HepG2 (cell line): Measurements from ENCODE around the gene ZBTB22. TPM values are rescaled to one million over a fixed set of nuclear protein-coding genes. Genes with fewer than 3 reads are reported as not detected.
A peak's percentile ranks its signal among the peaks of the same experiment; 100 is the strongest.

Source experiments
- AHDC1 ChIP-seq: sonication (generic); formaldehyde crosslinking; IDR thresholded peaks from 2 replicates; pipeline ENCODE4 v1.5.1; 2020; ENCODE audit warnings: mild to moderate bottlenecking, missing genetic modification reagents, borderline replicate concordance
- CBFB ChIP-seq: sonication (generic); formaldehyde crosslinking; IDR thresholded peaks from 2 replicates; pipeline ENCODE4 v1.4.0; 2020; ENCODE audit warnings: missing genetic modification reagents
- CEBPB ChIP-seq: IDR thresholded peaks from 2 replicates; pipeline ENCODE4 v1.6.1; 2011; ENCODE audit warnings: low read depth, low read length, improper control_type of control experiment, borderline replicate concordance
- CENPBD1 ChIP-seq: sonication (generic); formaldehyde crosslinking; IDR thresholded peaks from 2 replicates; pipeline ENCODE4 v1.8.0; 2022; ENCODE audit warnings: missing genetic modification reagents, low read depth, mild to moderate bottlenecking, borderline replicate concordance
- DBP ChIP-seq: sonication (generic); formaldehyde crosslinking; IDR thresholded peaks from 2 replicates; pipeline ENCODE4 v1.4.0; 2020; ENCODE audit warnings: missing genetic modification reagents; ENCODE audit errors: not compliant biosample characterization
- EED ChIP-seq: sonication (generic); formaldehyde crosslinking; IDR thresholded peaks from 2 replicates; pipeline ENCODE4 v1.5.0; 2020; ENCODE audit warnings: mild to moderate bottlenecking, missing genetic modification reagents
- KDM4B ChIP-seq: sonication (generic); formaldehyde crosslinking; IDR thresholded peaks from 2 replicates; pipeline ENCODE4 v1.4.0; 2020; ENCODE audit warnings: missing genetic modification reagents
- MAZ ChIP-seq, 2 experiments: sonication (generic) in 1 of 2; formaldehyde crosslinking in 1 of 2; IDR thresholded peaks; 2 replicates each; pipeline versions ENCODE4 v1.5.0 to v1.6.1; 2012 to 2020; ENCODE audit warnings: low read depth in 2 of 2, mild to moderate bottlenecking in 2 of 2, borderline replicate concordance in 1 of 2, improper control_type of control experiment in 1 of 2, low read length in 1 of 2, missing genetic modification reagents in 1 of 2, moderate library complexity in 1 of 2
- SAP130 ChIP-seq: IDR thresholded peaks from 2 replicates; pipeline ENCODE4 v1.6.1; 2016; ENCODE audit warnings: low read depth
- ZBTB14 ChIP-seq: sonication (generic); formaldehyde crosslinking; IDR thresholded peaks from 2 replicates; pipeline ENCODE4 v1.4.0; 2020; ENCODE audit warnings: missing genetic modification reagents
- ZBTB7A ChIP-seq: sonication (generic); formaldehyde crosslinking; IDR thresholded peaks from 2 replicates; pipeline ENCODE4 v1.8.0; 2022; ENCODE audit warnings: mild to moderate bottlenecking, missing genetic modification reagents
- ZBTB7B ChIP-seq: sonication (generic); formaldehyde crosslinking; IDR thresholded peaks from 2 replicates; pipeline ENCODE4 v1.4.0; 2020; ENCODE audit warnings: missing genetic modification reagents
- ZFP62 ChIP-seq: sonication (generic); formaldehyde crosslinking; IDR thresholded peaks from 2 replicates; pipeline ENCODE4 v1.4.0; 2020; ENCODE audit warnings: missing genetic modification reagents
- ZHX1 ChIP-seq: sonication (generic); formaldehyde crosslinking; IDR thresholded peaks from 2 replicates; pipeline ENCODE4 v1.8.1; 2022; ENCODE audit warnings: low read depth, mild to moderate bottlenecking, missing genetic modification reagents
- ZNF12 ChIP-seq: sonication (generic); formaldehyde crosslinking; IDR thresholded peaks from 2 replicates; pipeline ENCODE4 v1.5.0; 2020; ENCODE audit warnings: missing genetic modification reagents
- ZNF660 ChIP-seq: sonication (generic); formaldehyde crosslinking; IDR thresholded peaks from 2 replicates; pipeline ENCODE4 v1.5.1; 2020; ENCODE audit warnings: mild to moderate bottlenecking, low read depth, missing genetic modification reagents, borderline replicate concordance
- ZNF75D ChIP-seq: sonication (generic); formaldehyde crosslinking; IDR thresholded peaks from 2 replicates; pipeline ENCODE4 v1.8.1; 2023; ENCODE audit warnings: missing genetic modification reagents, mild to moderate bottlenecking, borderline replicate concordance
- polyA plus RNA-seq, 8 experiments: library from polyadenylated mRNA; depleted of rRNA in 3 of 8; stranded (reverse) in 7 of 8; unstranded in 1 of 8; fragments of >200 nt; fragmentation: Illumina TruSeq in 4 of 8; extraction: Trizol in 4 of 8; gene quantifications; 2 replicates each; pipeline versions ENCODE4 v1.2.1 to v1.2.3, GENCODE V29; 2011 to 2016; ENCODE audit warnings: low read depth in 4 of 8, missing spikeins in 1 of 8, mixed read lengths in 1 of 8; ENCODE audit not compliant: insufficient read depth in 1 of 8
- total RNA-seq, 5 experiments: library from RNA; depleted of rRNA; stranded (reverse); fragments of >200 nt; fragmentation: Illumina TruSeq; extraction: Trizol; gene quantifications; 2 replicates each; pipeline ENCODE4 v1.2.3, GENCODE V29; 2016; ENCODE audit warnings: low read depth in 1 of 5

The ZBTB22 gene
- total and polyA plus RNA-seq, 2 of the 13 experiments (the other 11 are each of a cell fraction or from before 2014, with no cell fraction given), result 8.0 to 10.6 TPM

GRCh38 chr6:33313709-33314514, 3.6 kb downstream of the ZBTB22 start, which contains the start of gene TAPBP (continued):
- no peak for TF ChIP-seq DBP (CRISPR knock-in tag)
- TF ChIP-seq KDM4B (CRISPR knock-in tag), result peak; percentile 54; the same call in 1 of the 2 replicates
- TF ChIP-seq ZNF75D (CRISPR knock-in tag), result no peak
- TF ChIP-seq CENPBD1 (CRISPR knock-in tag), result no peak
- peak; percentile 8; the same call in 1 of the 2 replicates for TF ChIP-seq CEBPB
- TF ChIP-seq ZBTB7A, result peak; percentile 36; the same call in 1 of the 2 replicates
- no peak for TF ChIP-seq ZBTB7B (CRISPR knock-in tag)
- peak; percentile 79 for TF ChIP-seq SAP130 (CRISPR knock-in tag)
- TF ChIP-seq ZBTB14 (CRISPR knock-in tag), result no peak
- TF ChIP-seq ZNF660 (CRISPR knock-in tag), result no peak
- TF ChIP-seq ZNF12 (CRISPR knock-in tag), result 0 out of 2 replicates have a peak, but pooled peaks have one; percentile 4
- TF ChIP-seq CBFB (CRISPR knock-in tag), result peak; percentile 41; the same call in 1 of the 2 replicates
- no peak for TF ChIP-seq MAZ (IDR thresholded peaks at IDR 0.05; ENCODE audit: borderline replicate concordance, low read depth, low read length)
- TF ChIP-seq MAZ (CRISPR knock-in tag; IDR thresholded peaks at IDR 0.05; ENCODE audit: low read depth), result no peak; the same call in 1 of the 2 replicates
- no peak for TF ChIP-seq ZFP62 (CRISPR knock-in tag)
- TF ChIP-seq AHDC1 (CRISPR knock-in tag), result 0 out of 2 replicates have a peak, but pooled peaks have one; percentile 36
- TF ChIP-seq EED (CRISPR knock-in tag), result peak; percentile 66; the same call in 1 of the 2 replicates
- TF ChIP-seq ZHX1 (CRISPR knock-in tag), result 0 out of 2 replicates have a peak, but pooled peaks have one; percentile 39
